ENCODE measurements around the gene NEUROD4. TPM values are rescaled to one million over a fixed set of nuclear protein-coding genes. Genes with fewer than 3 reads are reported as not detected.

Gene NEUROD4
- total and polyA plus RNA-seq, 3 experiments from 2014 or later = not detected

- peaks cover 3 to 36% of the 10 kb centered on the region in 2 donors for H3K27me3 Mint-ChIP-seq
- no peak for DNase-seq
- POLR2A ChIA-PET = no interaction called here
- no peak overlapping the region for H3K4me3 Mint-ChIP-seq
- no peaks in the 10 kb centered on the region for H3K4me1 Mint-ChIP-seq
- no peaks in the 10 kb centered on the region for H3K9me3 Mint-ChIP-seq
- Histone ChIP-seq H3K36me3 (ENCODE audit: insufficient read depth, low read length) (no peaks in the 10 kb centered on the region), H3K27ac (ENCODE audit: low read depth, low read length) (no peak overlapping the region), H3K27me3 (ENCODE audit: insufficient read depth, low read length, poor library complexity, severe bottlenecking) (no peaks in the 10 kb centered on the region), H3K4me1 (ENCODE audit: insufficient read depth, low read length) (no peaks in the 10 kb centered on the region), H3K4me3 (ENCODE audit: low read length) (no peak overlapping the region), H3K9me3 (ENCODE audit: low read length) (no peaks in the 10 kb centered on the region)
- H3K27ac Mint-ChIP-seq = no peak overlapping the region
- H3K36me3 Mint-ChIP-seq = no peaks in the 10 kb centered on the region
- CTCF ChIA-PET = interaction anchor here (12.6 kb wide), 1 partner anchor 68 kb away, joined by 365 read pairs; no protein-coding TSS in a partner anchor
Measured at GRCh38 chr12:55065535-55065934, 45.8 kb downstream of the NEUROD4 start.

GRCh38 chr12:55067701-55068100, 47.9 kb downstream of the NEUROD4 start:
- Histone ChIP-seq H3K27me3 (ENCODE audit: insufficient read depth, low read length, poor library complexity, severe bottlenecking) (no peaks in the 10 kb centered on the region), H3K36me3 (ENCODE audit: insufficient read depth, low read length) (no peaks in the 10 kb centered on the region), H3K4me3 (ENCODE audit: low read length) (no peak overlapping the region), H3K9me3 (ENCODE audit: low read length) (no peaks in the 10 kb centered on the region), H3K4me1 (ENCODE audit: insufficient read depth, low read length) (no peaks in the 10 kb centered on the region), H3K27ac (ENCODE audit: low read depth, low read length) (no peak overlapping the region)
- no peak overlapping the region for H3K27ac Mint-ChIP-seq
- no peaks in the 10 kb centered on the region for H3K36me3 Mint-ChIP-seq
- H3K9me3 Mint-ChIP-seq = no peaks in the 10 kb centered on the region
- peaks cover 3 to 36% of the 10 kb centered on the region in 2 donors for H3K27me3 Mint-ChIP-seq
- no peak for DNase-seq
- no peak overlapping the region for H3K4me3 Mint-ChIP-seq
- CTCF ChIA-PET = interaction anchor here (1.2 to 12.6 kb wide), 6 partner anchors 8 to 366 kb away, joined by 4 to 365 read pairs (median 8); partner anchors contain the start of gene TESPA1
- POLR2A ChIA-PET = no interaction called here
- H3K4me1 Mint-ChIP-seq = peaks cover 0 to 1% (median 0%) of the 10 kb centered on the region in 3 donors

- Histone ChIP-seq H3K9me3 (ENCODE audit: low read length) (no peaks in the 10 kb centered on the region), H3K27me3 (ENCODE audit: insufficient read depth, low read length, poor library complexity, severe bottlenecking) (no peaks in the 10 kb centered on the region), H3K36me3 (ENCODE audit: insufficient read depth, low read length) (no peaks in the 10 kb centered on the region), H3K4me1 (ENCODE audit: insufficient read depth, low read length) (no peaks in the 10 kb centered on the region), H3K27ac (ENCODE audit: low read depth, low read length) (no peak overlapping the region), H3K4me3 (ENCODE audit: low read length) (no peak overlapping the region)
- CTCF ChIA-PET = interaction anchor here (0.9 to 12.6 kb wide), 7 partner anchors 9 to 366 kb away, joined by 3 to 365 read pairs (median 8); partner anchors contain the start of gene TESPA1
- Mint-ChIP-seq H3K36me3 (no peaks in the 10 kb centered on the region), H3K4me1 (peaks cover 0 to 4% (median 2%) of the 10 kb centered on the region in 3 donors), H3K27ac (no peak overlapping the region), H3K9me3 (no peaks in the 10 kb centered on the region), H3K27me3 (peaks cover 3 to 28% of the 10 kb centered on the region in 2 donors), H3K4me3 (no peak overlapping the region)
- POLR2A ChIA-PET = no interaction called here
- DNase-seq = peak in 3 of 5 donors; percentile 34 to 46 (median 45)
Measured at GRCh38 chr12:55068416-55069010, 48.7 kb downstream of the NEUROD4 start.

- Mint-ChIP-seq H3K27ac (peak overlapping the region in 3 of 8 donors; percentile 28 to 62 (median 61)), H3K36me3 (no peaks in the 10 kb centered on the region), H3K27me3 (peaks cover 23 to 33% of the 10 kb centered on the region in 2 donors), H3K4me1 (peaks cover 0 to 4% (median 2%) of the 10 kb centered on the region in 3 donors), H3K4me3 (no peak overlapping the region), H3K9me3 (no peaks in the 10 kb centered on the region)
- Histone ChIP-seq H3K4me1 (ENCODE audit: insufficient read depth, low read length) (no peaks in the 10 kb centered on the region), H3K4me3 (ENCODE audit: low read length) (no peak overlapping the region), H3K36me3 (ENCODE audit: insufficient read depth, low read length) (no peaks in the 10 kb centered on the region), H3K27ac (ENCODE audit: low read depth, low read length) (no peak overlapping the region), H3K9me3 (ENCODE audit: low read length) (no peaks in the 10 kb centered on the region), H3K27me3 (ENCODE audit: insufficient read depth, low read length, poor library complexity, severe bottlenecking) (no peaks in the 10 kb centered on the region)
- DNase-seq = peak; percentile 44 to 79 (median 57)
- ChIA-PET CTCF (interaction anchor here (0.7 to 12.6 kb wide), 41 partner anchors 10 to 389 kb away, joined by 3 to 365 read pairs (median 5); partner anchors contain the start of genes MUCL1, NEUROD4 and TESPA1), POLR2A (interaction anchor here (1.1 to 1.9 kb wide), 2 partner anchors 79 to 323 kb away, joined by 4 to 12 read pairs; no protein-coding TSS in a partner anchor)
Measured at GRCh38 chr12:55072083-55072482, 52.3 kb downstream of the NEUROD4 start.

- Histone ChIP-seq H3K4me1 (ENCODE audit: insufficient read depth, low read length) (no peaks in the 10 kb centered on the region), H3K9me3 (ENCODE audit: low read length) (no peaks in the 10 kb centered on the region), H3K36me3 (ENCODE audit: insufficient read depth, low read length) (no peaks in the 10 kb centered on the region), H3K4me3 (ENCODE audit: low read length) (no peak overlapping the region), H3K27me3 (ENCODE audit: insufficient read depth, low read length, poor library complexity, severe bottlenecking) (no peaks in the 10 kb centered on the region), H3K27ac (ENCODE audit: low read depth, low read length) (no peak overlapping the region)
- peaks cover 0 to 4% (median 2%) of the 10 kb centered on the region in 3 donors for H3K4me1 Mint-ChIP-seq
- DNase-seq = peak; percentile 58 to 83 (median 69)
- POLR2A ChIA-PET = interaction anchor here (1.9 kb wide), 1 partner anchor 80 kb away, joined by 12 read pairs; no protein-coding TSS in a partner anchor
- CTCF ChIA-PET = interaction anchor here (0.7 to 12.6 kb wide), 24 partner anchors 18 to 371 kb away, joined by 3 to 365 read pairs (median 6); partner anchors contain the start of genes MUCL1 and TESPA1
- peaks cover 26 to 43% of the 10 kb centered on the region in 2 donors for H3K27me3 Mint-ChIP-seq
- no peak overlapping the region for H3K4me3 Mint-ChIP-seq
- peak overlapping the region in 1 of 8 donors; percentile 12 for H3K27ac Mint-ChIP-seq
- no peaks in the 10 kb centered on the region for H3K9me3 Mint-ChIP-seq
- H3K36me3 Mint-ChIP-seq = no peaks in the 10 kb centered on the region
Measured at GRCh38 chr12:55073043-55074022, 53.6 kb downstream of the NEUROD4 start.

GRCh38 chr12:55074806-55075205, 55.0 kb downstream of the NEUROD4 start:
- H3K27me3 Mint-ChIP-seq = peaks cover 38 to 54% of the 10 kb centered on the region in 2 donors
- POLR2A ChIA-PET = no interaction called here
- no peak for DNase-seq

More at GRCh38 chr12:55074806-55075205, 55.0 kb downstream of the NEUROD4 start:
- H3K27ac Mint-ChIP-seq = no peak overlapping the region
- Histone ChIP-seq H3K36me3 (ENCODE audit: insufficient read depth, low read length) (no peaks in the 10 kb centered on the region), H3K4me3 (ENCODE audit: low read length) (no peak overlapping the region), H3K27ac (ENCODE audit: low read depth, low read length) (no peak overlapping the region), H3K27me3 (ENCODE audit: insufficient read depth, low read length, poor library complexity, severe bottlenecking) (no peaks in the 10 kb centered on the region), H3K9me3 (ENCODE audit: low read length) (no peaks in the 10 kb centered on the region), H3K4me1 (ENCODE audit: insufficient read depth, low read length) (no peaks in the 10 kb centered on the region)
- CTCF ChIA-PET = interaction anchor here (1.4 to 12.6 kb wide), 3 partner anchors 77 to 350 kb away, joined by 6 to 365 read pairs (median 56); no protein-coding TSS in a partner anchor
- no peak overlapping the region for H3K4me3 Mint-ChIP-seq
- H3K9me3 Mint-ChIP-seq = peaks cover 0 to 2% (median 0%) of the 10 kb centered on the region in 5 donors
- peaks cover 0 to 4% (median 2%) of the 10 kb centered on the region in 3 donors for H3K4me1 Mint-ChIP-seq
- H3K36me3 Mint-ChIP-seq = no peaks in the 10 kb centered on the region
